ENCODE measurements around the gene COL8A1. TPM values are rescaled to one million over a fixed set of nuclear protein-coding genes. Genes with fewer than 3 reads are reported as not detected.
"Not testable (repeated sequence)": the region's sequence is repeated elsewhere in the genome, so short reads cannot be mapped to it uniquely, and the experiment has no call there.

The COL8A1 gene
- polyA plus RNA-seq, 3 donors from 2014 or later: not detected

GRCh38 chr3:99711351-99711750 lies 73.0 kb downstream of the COL8A1 start:
- H3K4me3 Mint-ChIP-seq: no peak overlapping the region
- no peak for DNase-seq
- no peaks in the 10 kb centered on the region for H3K36me3 Mint-ChIP-seq

GRCh38 chr3:99712291-99712954 lies 74.0 kb downstream of the COL8A1 start:
- Mint-ChIP-seq H3K27me3 (ENCODE audit: low read depth in 3 of 3) (peaks cover 0 to 3% (median 2%) of the 10 kb centered on the region in 3 donors), H3K9me3 (peaks cover 0 to 4% (median 0%) of the 10 kb centered on the region in 6 donors), H3K27ac (no peak overlapping the region), H3K4me1 (no peaks in the 10 kb centered on the region), H3K36me3 (no peaks in the 10 kb centered on the region), H3K4me3 (no peak overlapping the region)
- DNase-seq: no peak

More at GRCh38 chr3:99711351-99711750, 73.0 kb downstream of the COL8A1 start:
- Mint-ChIP-seq H3K4me1 (no peaks in the 10 kb centered on the region), H3K27ac (no peak overlapping the region), H3K9me3 (peaks cover 0 to 5% (median under 1%) of the 10 kb centered on the region in 6 donors), H3K27me3 (ENCODE audit: low read depth in 3 of 3) (peaks cover 0 to 3% (median 1%) of the 10 kb centered on the region in 3 donors)

GRCh38 chr3:99713440-99713839 lies 75.0 kb downstream of the COL8A1 start:
- DNase-seq: no peak
- H3K4me3 Mint-ChIP-seq: no peak overlapping the region
- no peak overlapping the region for H3K27ac Mint-ChIP-seq
- H3K27me3 Mint-ChIP-seq (ENCODE audit: low read depth in 3 of 3): peaks cover 0 to 2% (median 2%) of the 10 kb centered on the region in 3 donors
- H3K9me3 Mint-ChIP-seq: peaks cover 0 to 4% (median 0%) of the 10 kb centered on the region in 6 donors
- H3K36me3 Mint-ChIP-seq: no peaks in the 10 kb centered on the region
- H3K4me1 Mint-ChIP-seq: no peaks in the 10 kb centered on the region

GRCh38 chr3:99714146-99714545 lies 75.8 kb downstream of the COL8A1 start:
- Mint-ChIP-seq H3K36me3 (no peaks in the 10 kb centered on the region), H3K4me3 (no peak overlapping the region), H3K27ac (no peak overlapping the region), H3K27me3 (ENCODE audit: low read depth in 3 of 3) (peaks cover 0 to 2% (median 2%) of the 10 kb centered on the region in 3 donors), H3K4me1 (no peaks in the 10 kb centered on the region), H3K9me3 (peaks cover 0 to 4% (median 0%) of the 10 kb centered on the region in 6 donors)
- DNase-seq: no peak

- Mint-ChIP-seq H3K27me3 (ENCODE audit: low read depth in 3 of 3) (peaks cover 0 to 2% (median 2%) of the 10 kb centered on the region in 3 donors), H3K4me1 (no peaks in the 10 kb centered on the region), H3K9me3 (peaks cover 0 to 4% (median 0%) of the 10 kb centered on the region in 6 donors), H3K27ac (no peak overlapping the region), H3K4me3 (no peak overlapping the region), H3K36me3 (no peaks in the 10 kb centered on the region)
- DNase-seq: no peak
These were observed 76.2 kb downstream of the COL8A1 start for GRCh38 chr3:99714575-99714974.

- Mint-ChIP-seq H3K36me3 (no peaks in the 10 kb centered on the region), H3K9me3 (peaks cover 0 to 4% (median 0%) of the 10 kb centered on the region in 6 donors), H3K4me3 (no peak overlapping the region), H3K27ac (no peak overlapping the region), H3K27me3 (ENCODE audit: low read depth in 3 of 3) (peaks cover 0 to 3% (median 2%) of the 10 kb centered on the region in 3 donors), H3K4me1 (no peaks in the 10 kb centered on the region)
- DNase-seq: no peak
These were observed 78.1 kb downstream of the COL8A1 start for GRCh38 chr3:99716463-99716995.

- Mint-ChIP-seq H3K4me1 (no peaks in the 10 kb centered on the region), H3K27me3 (ENCODE audit: low read depth in 3 of 3) (peaks cover 2 to 4% (median 3%) of the 10 kb centered on the region in 3 donors), H3K36me3 (no peaks in the 10 kb centered on the region), H3K27ac (no peak overlapping the region), H3K4me3 (no peak overlapping the region), H3K9me3 (peaks cover 0 to 2% (median 0%) of the 10 kb centered on the region in 6 donors)
- no peak for DNase-seq
These were observed 82.7 kb downstream of the COL8A1 start for GRCh38 chr3:99720985-99721632.

- peaks cover 0 to under 1% (median 0%) of the 10 kb centered on the region in 6 donors for H3K9me3 Mint-ChIP-seq
- peaks cover 2 to 3% (median 2%) of the 10 kb centered on the region in 3 donors for H3K27me3 Mint-ChIP-seq (ENCODE audit: low read depth in 3 of 3)
- no peak overlapping the region for H3K4me3 Mint-ChIP-seq
- DNase-seq: no peak
- no peaks in the 10 kb centered on the region for H3K4me1 Mint-ChIP-seq
- no peak overlapping the region for H3K27ac Mint-ChIP-seq
- H3K36me3 Mint-ChIP-seq: no peaks in the 10 kb centered on the region
These were observed 83.2 kb downstream of the COL8A1 start for GRCh38 chr3:99721633-99722007.

- no peak for DNase-seq
- Mint-ChIP-seq H3K27ac (no peak overlapping the region), H3K27me3 (ENCODE audit: low read depth in 3 of 3) (peaks cover 2 to 3% (median 2%) of the 10 kb centered on the region in 3 donors), H3K4me3 (no peak overlapping the region), H3K36me3 (no peaks in the 10 kb centered on the region), H3K4me1 (no peaks in the 10 kb centered on the region), H3K9me3 (peaks cover 0 to 3% (median 0%) of the 10 kb centered on the region in 6 donors)
These were observed 85.9 kb downstream of the COL8A1 start for GRCh38 chr3:99724276-99724675.

- Mint-ChIP-seq H3K27ac (no peak overlapping the region), H3K27me3 (ENCODE audit: low read depth in 3 of 3) (no peaks in the 10 kb centered on the region), H3K9me3 (peaks cover 0 to 8% (median 1%) of the 10 kb centered on the region in 6 donors), H3K4me1 (no peaks in the 10 kb centered on the region), H3K36me3 (no peaks in the 10 kb centered on the region), H3K4me3 (no peak overlapping the region)
- no peak for DNase-seq
These were observed 92.5 kb downstream of the COL8A1 start for GRCh38 chr3:99730870-99731269.

GRCh38 chr3:99731499-99731898 lies 93.1 kb downstream of the COL8A1 start:
- Mint-ChIP-seq H3K36me3 (no peaks in the 10 kb centered on the region), H3K4me3 (no peak overlapping the region), H3K9me3 (peaks cover 0 to 8% (median 1%) of the 10 kb centered on the region in 6 donors), H3K27me3 (ENCODE audit: low read depth in 3 of 3) (peaks cover 0 to 2% (median 0%) of the 10 kb centered on the region in 3 donors), H3K4me1 (no peaks in the 10 kb centered on the region), H3K27ac (no peak overlapping the region)
- no peak for DNase-seq

- not testable (repeated sequence) for H3K27ac Mint-ChIP-seq; DNase-seq; H3K9me3 Mint-ChIP-seq; H3K4me1 Mint-ChIP-seq; H3K27me3 Mint-ChIP-seq (ENCODE audit: low read depth in 3 of 3); H3K36me3 Mint-ChIP-seq; H3K4me3 Mint-ChIP-seq
These were observed 102.0 kb downstream of the COL8A1 start for GRCh38 chr3:99740371-99740770.

GRCh38 chr3:99741588-99741987 lies 103.2 kb downstream of the COL8A1 start:
- no peak for DNase-seq
- H3K27me3 Mint-ChIP-seq (ENCODE audit: low read depth in 3 of 3): peaks cover 0 to 6% (median 1%) of the 10 kb centered on the region in 3 donors
- peaks cover 0 to 7% (median 0%) of the 10 kb centered on the region in 3 donors for H3K36me3 Mint-ChIP-seq
- H3K4me1 Mint-ChIP-seq: no peaks in the 10 kb centered on the region
- H3K27ac Mint-ChIP-seq: no peak overlapping the region
- no peak overlapping the region for H3K4me3 Mint-ChIP-seq
- peaks cover 0 to 3% (median under 1%) of the 10 kb centered on the region in 6 donors for H3K9me3 Mint-ChIP-seq

GRCh38 chr3:99747915-99748314 lies 109.5 kb downstream of the COL8A1 start:
- Mint-ChIP-seq H3K27ac (no peak overlapping the region), H3K27me3 (ENCODE audit: low read depth in 3 of 3) (peaks cover 0 to 2% (median 1%) of the 10 kb centered on the region in 3 donors), H3K4me3 (no peak overlapping the region), H3K4me1 (no peaks in the 10 kb centered on the region), H3K36me3 (no peaks in the 10 kb centered on the region), H3K9me3 (no peaks in the 10 kb centered on the region)
- DNase-seq: no peak
